Stomach smooth muscle (tissue), 2 donors: ENCODE data around the gene NOS3.
A peak's percentile ranks its signal among the peaks of the same experiment; 100 is the strongest.

Source experiments
- H3K27ac ChIP-seq: one replicate; pipeline ENCODE4 v1.7.0; 2013; ENCODE audit warnings: mild to moderate bottlenecking, low read length, inconsistent platforms
- H3K27me3 ChIP-seq, 2 donors: one replicate each; pipeline ENCODE4 v1.7.0; 2013; ENCODE audit warnings: low read length in 2 of 2; ENCODE audit not compliant: insufficient read depth in 2 of 2, control insufficient read depth in 1 of 2
- H3K36me3 ChIP-seq, 2 donors: one replicate each; pipeline ENCODE4 v1.7.0; 2013; ENCODE audit warnings: low read length in 2 of 2; ENCODE audit not compliant: control insufficient read depth in 2 of 2, insufficient read depth in 2 of 2
- H3K4me1 ChIP-seq: one replicate; pipeline ENCODE4 v1.7.0; 2013; ENCODE audit warnings: low read length; ENCODE audit not compliant: control insufficient read depth, insufficient read depth
- H3K4me3 ChIP-seq, 2 donors: one replicate each; pipeline ENCODE4 v1.7.0; 2013; ENCODE audit warnings: low read length in 2 of 2
- H3K9ac ChIP-seq, 2 donors: one replicate each; pipeline ENCODE4 v1.7.0; 2013; ENCODE audit warnings: low read length in 2 of 2, mild to moderate bottlenecking in 1 of 2
- H3K9me3 ChIP-seq, 2 donors: one replicate each; pipeline ENCODE4 v1.7.0; 2013; ENCODE audit warnings: low read length in 2 of 2; ENCODE audit not compliant: control insufficient read depth in 2 of 2
- donor health status: healthy.
- donor health status: Pancreatic carcinoma.

The NOS3 gene

DNA sequence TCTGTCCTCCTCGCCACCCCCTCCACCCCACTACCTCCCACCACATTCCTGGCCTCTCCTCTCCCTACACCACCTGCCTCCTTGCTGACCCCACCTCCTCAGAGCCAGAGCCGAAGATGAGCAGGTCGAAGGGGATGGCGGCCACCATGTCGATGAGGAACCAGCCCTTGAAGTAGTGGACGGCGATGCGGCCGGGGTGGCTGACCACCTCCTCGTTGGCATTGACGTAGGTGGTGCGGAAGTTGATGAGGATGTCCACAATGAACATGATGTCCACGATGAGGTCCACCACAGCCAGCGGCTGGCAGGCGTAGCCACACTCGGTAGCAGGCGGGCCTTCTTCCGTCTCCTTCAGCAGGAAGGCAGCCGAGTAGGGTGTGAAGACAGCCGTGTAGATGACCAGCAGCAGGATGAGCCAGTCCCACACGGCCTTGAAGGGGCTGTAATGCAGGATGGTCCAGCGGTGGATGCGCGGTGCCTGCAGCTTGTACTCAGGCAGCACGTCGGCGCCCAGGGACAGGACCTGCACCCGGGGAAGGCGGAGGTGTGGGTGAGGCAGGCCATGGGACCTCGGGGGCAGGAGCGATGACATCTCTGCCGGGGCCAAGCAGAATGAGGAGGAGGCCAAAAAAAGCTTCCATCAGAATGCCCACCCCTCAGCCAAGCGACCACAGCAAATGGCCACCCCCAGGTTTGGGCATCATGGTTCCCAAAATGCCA is 38.3 kb upstream of the NOS3 start:
- no peaks in the 10 kb centered on the region for H3K9me3 ChIP-seq
- H3K27me3 ChIP-seq: no peaks in the 10 kb centered on the region
- H3K4me1 ChIP-seq: peaks cover 61% of the 10 kb centered on the region
- H3K4me3 ChIP-seq: peak overlapping the region; percentile 35 to 70
- H3K36me3 ChIP-seq: peaks cover 13 to 30% of the 10 kb centered on the region in 2 donors
- H3K9ac ChIP-seq: peak overlapping the region in 1 of 2 donors; percentile 75
- peak overlapping the region; percentile 94 for H3K27ac ChIP-seq

DNA sequence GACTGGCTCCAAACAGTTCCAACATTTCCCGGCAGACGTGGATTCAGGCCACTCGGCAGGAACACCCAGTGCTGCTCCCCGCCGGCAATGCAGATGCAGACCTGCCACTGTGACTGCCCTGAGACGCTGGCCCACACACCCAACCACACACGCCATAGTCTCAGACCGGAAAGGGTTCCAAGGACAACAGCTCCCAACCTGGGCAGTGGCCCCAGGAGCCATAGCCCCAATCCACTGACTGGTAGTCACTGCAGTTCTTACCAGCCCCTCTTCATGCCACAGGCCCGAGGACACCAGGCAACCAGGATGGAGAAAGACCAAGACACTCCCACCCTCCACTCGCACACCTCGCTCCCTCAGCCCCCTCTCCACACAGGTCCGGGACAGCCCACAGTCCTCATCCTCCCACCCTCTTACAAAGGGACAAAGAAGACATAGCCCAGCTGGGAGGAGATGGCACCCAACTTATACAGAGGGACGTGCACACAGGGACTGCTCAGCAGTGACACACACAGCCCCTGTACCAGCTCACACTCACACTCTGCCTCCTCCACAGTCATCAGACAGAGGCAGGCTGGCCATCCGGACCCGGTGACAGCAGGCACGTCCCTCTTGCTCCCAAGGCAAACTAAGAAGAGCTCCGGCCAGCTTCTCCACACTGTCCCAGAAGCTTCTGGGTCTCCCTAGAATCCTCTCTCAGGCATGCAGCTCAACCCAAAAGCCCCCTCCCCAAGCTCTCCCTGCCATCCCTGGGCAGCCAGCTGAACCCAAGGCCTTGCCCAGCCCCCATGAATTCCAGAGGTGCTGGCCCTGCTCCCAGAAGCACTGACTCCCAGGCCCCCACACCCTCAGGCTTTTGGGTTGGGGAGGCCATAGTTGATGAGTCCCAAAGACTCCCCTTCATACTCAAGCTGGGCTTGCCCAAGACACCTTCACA is 37.5 kb upstream of the NOS3 start:
- Histone ChIP-seq H3K27me3 (no peaks in the 10 kb centered on the region), H3K27ac (peak overlapping the region; percentile 94), H3K9ac (peak overlapping the region; percentile 71 to 75), H3K36me3 (peaks cover 13 to 31% of the 10 kb centered on the region in 2 donors), H3K4me1 (peaks cover 57% of the 10 kb centered on the region), H3K9me3 (no peaks in the 10 kb centered on the region), H3K4me3 (peak overlapping the region; percentile 70 to 75)

GRCh38 chr7:150954201-150954985 is 36.4 kb upstream of the NOS3 start:
- peak overlapping the region; percentile 70 to 75 for H3K4me3 ChIP-seq
- peak overlapping the region; percentile 71 to 75 for H3K9ac ChIP-seq
- H3K36me3 ChIP-seq: peaks cover 11 to 32% of the 10 kb centered on the region in 2 donors
- peak overlapping the region; percentile 94 for H3K27ac ChIP-seq
- H3K9me3 ChIP-seq: no peaks in the 10 kb centered on the region
- peaks cover 56% of the 10 kb centered on the region for H3K4me1 ChIP-seq
- no peaks in the 10 kb centered on the region for H3K27me3 ChIP-seq

DNA sequence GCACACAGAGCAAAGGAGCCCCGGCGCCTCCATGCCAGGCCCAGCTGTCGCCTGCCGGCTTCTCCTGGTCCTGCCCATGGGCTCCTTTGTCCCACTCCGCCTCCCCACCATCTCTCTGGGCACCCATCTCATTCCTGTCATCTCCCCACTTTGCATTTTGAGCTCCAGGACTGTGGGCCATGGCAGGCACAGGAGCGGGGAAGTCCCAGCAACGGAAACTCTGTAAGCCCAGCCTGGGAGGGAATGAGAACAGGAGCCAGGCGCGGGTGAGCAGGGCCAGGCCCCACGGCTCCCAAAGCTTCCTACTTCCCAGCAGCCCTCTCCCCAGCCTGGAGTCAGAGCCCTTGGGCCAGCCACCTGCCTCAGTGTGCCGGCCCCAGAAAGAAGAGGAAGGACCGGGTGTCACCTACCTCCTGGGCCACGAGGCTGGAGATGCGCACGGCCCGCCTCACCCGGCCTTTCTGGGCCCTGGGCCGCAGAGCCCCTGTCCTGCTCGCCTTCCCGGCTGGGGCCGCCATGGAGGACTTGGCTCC is 35.8 kb upstream of the NOS3 start:
- peak overlapping the region; percentile 70 to 75 for H3K4me3 ChIP-seq
- peaks cover 9 to 29% of the 10 kb centered on the region in 2 donors for H3K36me3 ChIP-seq
- no peaks in the 10 kb centered on the region for H3K27me3 ChIP-seq
- H3K9me3 ChIP-seq: no peaks in the 10 kb centered on the region
- H3K9ac ChIP-seq: peak overlapping the region; percentile 71 to 75
- peaks cover 51% of the 10 kb centered on the region for H3K4me1 ChIP-seq
- peak overlapping the region; percentile 94 for H3K27ac ChIP-seq

GRCh38 chr7:150955519-150956394 is 35.1 kb upstream of the NOS3 start:
- Histone ChIP-seq H3K9ac (peak overlapping the region; percentile 71 to 75), H3K27me3 (no peaks in the 10 kb centered on the region), H3K4me1 (peaks cover 51% of the 10 kb centered on the region), H3K4me3 (peak overlapping the region; percentile 70 to 75), H3K36me3 (peaks cover 5 to 22% of the 10 kb centered on the region in 2 donors), H3K27ac (peak overlapping the region; percentile 94), H3K9me3 (no peaks in the 10 kb centered on the region)

- peaks cover 55% of the 10 kb centered on the region for H3K4me1 ChIP-seq
- peak overlapping the region in 1 of 2 donors; percentile 15 for H3K9ac ChIP-seq
- H3K9me3 ChIP-seq: no peaks in the 10 kb centered on the region
- peaks cover 2 to 15% of the 10 kb centered on the region in 2 donors for H3K36me3 ChIP-seq
- no peaks in the 10 kb centered on the region for H3K27me3 ChIP-seq
- H3K27ac ChIP-seq: peak overlapping the region; percentile 81
- H3K4me3 ChIP-seq: no peak overlapping the region
These were observed 34.3 kb upstream of the NOS3 start for GRCh38 chr7:150956395-150957132.

- H3K4me3 ChIP-seq: no peak overlapping the region
- H3K4me1 ChIP-seq: peaks cover 57% of the 10 kb centered on the region
- H3K36me3 ChIP-seq: peaks cover under 1 to 8% of the 10 kb centered on the region in 2 donors
- H3K27ac ChIP-seq: peak overlapping the region; percentile 81
- H3K27me3 ChIP-seq: no peaks in the 10 kb centered on the region
- no peaks in the 10 kb centered on the region for H3K9me3 ChIP-seq
- no peak overlapping the region for H3K9ac ChIP-seq
These were observed 33.4 kb upstream of the NOS3 start for GRCh38 chr7:150957133-150958020.

DNA sequence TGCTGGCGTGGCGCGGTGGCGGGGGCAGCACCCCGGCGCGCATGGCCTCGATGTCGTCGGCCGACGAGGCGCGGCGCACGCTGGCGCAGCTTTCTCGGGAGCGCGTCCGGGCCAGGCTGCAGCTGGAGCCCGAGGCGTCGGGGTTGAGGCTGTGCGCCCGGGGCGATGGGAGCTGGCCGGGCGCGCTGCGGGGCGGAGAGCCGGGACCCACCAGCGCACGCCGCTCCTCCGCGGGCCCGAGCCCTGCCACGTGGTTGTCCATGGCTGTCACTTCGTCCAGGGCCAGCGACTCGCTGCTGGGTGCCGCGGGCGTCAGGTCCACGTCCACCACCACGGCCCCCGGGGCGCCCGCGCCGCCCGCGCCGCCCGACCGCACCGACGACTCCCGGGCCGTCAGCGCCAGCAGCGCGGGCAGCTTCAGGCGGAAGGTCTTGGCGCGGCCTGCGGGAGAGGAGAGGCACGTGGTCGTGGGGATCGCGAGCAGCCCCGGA is 32.7 kb upstream of the NOS3 start:
- Histone ChIP-seq H3K4me1 (peaks cover 57% of the 10 kb centered on the region), H3K4me3 (no peak overlapping the region), H3K27me3 (no peaks in the 10 kb centered on the region), H3K9ac (no peak overlapping the region), H3K27ac (no peak overlapping the region), H3K36me3 (peaks cover 0 to 8% of the 10 kb centered on the region in 2 donors), H3K9me3 (no peaks in the 10 kb centered on the region)
